ENCODE data around the gene NDUFA5.

The NDUFA5 gene

GRCh38 chr7:123557398-123558288, at the start of gene NDUFA5:
NDUFA5 (minus strand) TSS chr7:123557818; CDS start chr7:123557795, 23 bp downstream.
- DNase-seq, result peak; percentile 91

GRCh38 chr7:123604739-123605138, 47.1 kb upstream of the NDUFA5 start:
- no peak for DNase-seq

GRCh38 chr7:123602648-123603047, 45.0 kb upstream of the NDUFA5 start:
- no peak for DNase-seq

- no peak for DNase-seq
These were observed 43.9 kb upstream of the NDUFA5 start, which contains the start of gene ASB15 for GRCh38 chr7:123601530-123601929. ASB15 (plus strand) TSS chr7:123601821; CDS start chr7:123614503, 12,682 bp downstream.

GRCh38 chr7:123600876-123601275, 43.3 kb upstream of the NDUFA5 start:
- no peak for DNase-seq

GRCh38 chr7:123599766-123600165, 42.1 kb upstream of the NDUFA5 start:
- no peak for DNase-seq

GRCh38 chr7:123598657-123599056, 41.0 kb upstream of the NDUFA5 start:
- no peak for DNase-seq

- DNase-seq, result no peak
These were observed 37.2 kb upstream of the NDUFA5 start for GRCh38 chr7:123594813-123595241.

GRCh38 chr7:123588376-123588775, 30.8 kb upstream of the NDUFA5 start:
- no peak for DNase-seq

- no peak for DNase-seq
These were observed 26.2 kb upstream of the NDUFA5 start for GRCh38 chr7:123583821-123584220.

- DNase-seq, result no peak
These were observed 23.5 kb upstream of the NDUFA5 start for GRCh38 chr7:123581162-123581459.

- no peak for DNase-seq
These were observed 23.0 kb upstream of the NDUFA5 start for GRCh38 chr7:123580406-123581161.

- no peak for DNase-seq
These were observed 21.8 kb upstream of the NDUFA5 start for GRCh38 chr7:123579416-123579815.

- no peak for DNase-seq
These were observed 16.4 kb upstream of the NDUFA5 start for GRCh38 chr7:123573896-123574467.

- no peak for DNase-seq
These were observed 15.7 kb upstream of the NDUFA5 start for GRCh38 chr7:123573341-123573740.

- DNase-seq, result no peak
These were observed 14.1 kb upstream of the NDUFA5 start for GRCh38 chr7:123571684-123572083.

GRCh38 chr7:123571187-123571586, 13.6 kb upstream of the NDUFA5 start:
- DNase-seq, result no peak

GRCh38 chr7:123570390-123571182, 13.0 kb upstream of the NDUFA5 start:
- DNase-seq, result no peak

GRCh38 chr7:123569352-123570010, 11.9 kb upstream of the NDUFA5 start:
- no peak for DNase-seq

- no peak for DNase-seq
These were observed 4.5 kb upstream of the NDUFA5 start for GRCh38 chr7:123562121-123562520.

GRCh38 chr7:123558289-123558874, 764 bp upstream of the NDUFA5 start:
- no peak for DNase-seq

- no peak for DNase-seq
These were observed 611 bp downstream of the NDUFA5 start for GRCh38 chr7:123557016-123557397.

All from activated CD8-positive, alpha-beta memory T cell treated with anti-CD3 and anti-CD28 coated beads, Interleukin-2, amount 50 U/mL, for 48 hours (primary cell).